OCI-LY7 (cell line): ENCODE data around the gene TMEM154. TPM values are rescaled to one million over a fixed set of nuclear protein-coding genes. Genes with fewer than 3 reads are reported as not detected.

ENCODE experiments used
- BruUV-seq: library from RNA; stranded (reverse); fragments of 400-500 nt; replicated peaks from 2 replicates; lab custom pipeline; 2021; lab: Mats Ljungman, UMichigan
- CTCF ChIA-PET: fragments of 300-600 bp; sonication (Branson Sonifier 250); formaldehyde crosslinking; loops from one replicate; lab custom pipeline; 2022; ENCODE audit warnings: antibody characterized with exemption; ENCODE audit not compliant: unreplicated experiment; lab: Charles Lee
- POLR2A ChIA-PET: fragments of 300-600 bp; sonication (Branson Sonifier 250); formaldehyde crosslinking; loops from one replicate; lab custom pipeline; 2022; ENCODE audit warnings: antibody characterized with exemption; lab: Charles Lee
- DNase-seq: peaks from one replicate; pipeline ENCODE4 v3.0.0-alpha.2; 2015; ENCODE audit warnings: low spot score
- H2AFZ ChIP-seq: fragments of 200-600 bp; sonication (generic), shearing (Covaris generic); 2 replicates; pipeline ENCODE4 v1.6.1; 2014; ENCODE audit warnings: mild to moderate bottlenecking, antibody characterized with exemption, low read length, moderate library complexity
- H3K27ac ChIP-seq: fragments of 200-600 bp; sonication (generic); 2 replicates; pipeline ENCODE4 v1.5.1; 2014; ENCODE audit warnings: mixed run types, low read depth, mild to moderate bottlenecking, moderate library complexity, low read length, inconsistent platforms; ENCODE audit not compliant: poor library complexity, severe bottlenecking
- H3K36me3 ChIP-seq: fragments of 200-600 bp; sonication (generic); 2 replicates; pipeline ENCODE4 v1.6.1; 2014; ENCODE audit warnings: mild to moderate bottlenecking, antibody characterized with exemption, low read length, moderate library complexity, mixed read lengths; ENCODE audit not compliant: insufficient read depth
- H3K4me1 ChIP-seq: fragments of 200-600 bp; sonication (generic); 2 replicates; pipeline ENCODE4 v1.5.1; 2014; ENCODE audit warnings: mild to moderate bottlenecking, low read length; ENCODE audit not compliant: insufficient read depth, poor library complexity, severe bottlenecking
- H3K4me2 ChIP-seq: fragments of 200-600 bp; sonication (generic); 2 replicates; pipeline ENCODE4 v1.6.1; 2014; ENCODE audit warnings: mild to moderate bottlenecking, low read length
- H3K4me3 ChIP-seq: fragments of 200-600 bp; sonication (generic); 2 replicates; pipeline ENCODE4 v1.5.1; 2014; ENCODE audit warnings: mild to moderate bottlenecking, low read depth, low read length; ENCODE audit not compliant: poor library complexity, severe bottlenecking
- H3K79me2 ChIP-seq: fragments of 200-600 bp; sonication (generic); 2 replicates; pipeline ENCODE4 v1.6.1; 2016; ENCODE audit warnings: low read depth, mild to moderate bottlenecking, low read length, moderate library complexity, mixed read lengths; ENCODE audit not compliant: insufficient read depth
- H3K9me2 ChIP-seq: fragments of 200-600 bp; sonication (generic); 2 replicates; pipeline ENCODE4 v1.6.1; 2016; ENCODE audit warnings: mild to moderate bottlenecking, low read length, mixed read lengths; ENCODE audit not compliant: insufficient read depth
- H3K9me3 ChIP-seq: fragments of 200-600 bp; sonication (generic); 2 replicates; pipeline ENCODE4 v1.6.1; 2014; ENCODE audit warnings: mild to moderate bottlenecking, mixed run types, low read length, mixed read lengths
- H4K20me1 ChIP-seq: fragments of 200-600 bp; sonication (generic); 2 replicates; pipeline ENCODE4 v1.6.1; 2014; ENCODE audit warnings: mild to moderate bottlenecking, antibody characterized with exemption, low read length, moderate library complexity, mixed read lengths; ENCODE audit not compliant: insufficient read depth
- EZH2phosphoT487 ChIP-seq: fragments of 200-600 bp; sonication (generic); IDR thresholded peaks from 2 replicates; pipeline ENCODE4 v1.6.1; 2018; ENCODE audit warnings: low read depth, borderline replicate concordance, mild to moderate bottlenecking, mixed run types, antibody characterized with exemption, low read length, moderate library complexity, mixed read lengths
- intact Hi-C: fragments of 100-400 bp; cut with micrococcal nuclease; formaldehyde crosslinking; loops from one replicate; pipeline ENCODE4 v1.10.0; 2022; ENCODE audit not compliant: unreplicated experiment
- total RNA-seq, 2 experiments: library from RNA; depleted of rRNA in 1 of 2; stranded (reverse); fragments of >200 nt in 1 of 2; shearing (Covaris generic) in 1 of 2; gene quantifications; 2 replicates each; pipeline ENCODE4 v1.2.3, GENCODE V29; 2014 to 2022
- TF ChIP-seq, protein P1 (sequence below): fragments of 200-600 bp; sonication (generic); conservative IDR thresholded peaks from 2 replicates; pipeline ENCODE4 v1.5.1; 2014; ENCODE audit warnings: mild to moderate bottlenecking, antibody characterized with exemption, low read length, moderate library complexity, mixed read lengths

TMEM154 gene
- total RNA-seq, 2 experiments from 2014 or later, result 17.6 to 59.6 TPM

GRCh38 chr4:152709675-152710438 is 30.1 kb upstream of the TMEM154 start:
- ChIA-PET POLR2A (interaction anchor here (1.1 to 1.4 kb wide), 2 partner anchors 9 to 11 kb away, joined by 3 to 7 read pairs; no protein-coding TSS in a partner anchor), CTCF (interaction anchor here (1.0 kb wide), 1 partner anchor 208 kb away, joined by 3 read pairs; no protein-coding TSS in a partner anchor)
- no peaks in the 10 kb centered on the region for H4K20me1 ChIP-seq
- H3K4me2 ChIP-seq, result no peak overlapping the region
- intact Hi-C loops, result no loop called here
- no TSS peak for BruUV-seq
- no peak overlapping the region for H3K4me3 ChIP-seq
- no peak overlapping the region for H2AFZ ChIP-seq
- no peaks in the 10 kb centered on the region for H3K79me2 ChIP-seq
- DNase-seq, result no peak
- H3K27ac ChIP-seq, result no peak overlapping the region
- no peaks in the 10 kb centered on the region for H3K9me2 ChIP-seq
- no peaks in the 10 kb centered on the region for H3K36me3 ChIP-seq
- TF ChIP-seq EZH2phosphoT487, result no peak
- TF ChIP-seq, protein P1, sequence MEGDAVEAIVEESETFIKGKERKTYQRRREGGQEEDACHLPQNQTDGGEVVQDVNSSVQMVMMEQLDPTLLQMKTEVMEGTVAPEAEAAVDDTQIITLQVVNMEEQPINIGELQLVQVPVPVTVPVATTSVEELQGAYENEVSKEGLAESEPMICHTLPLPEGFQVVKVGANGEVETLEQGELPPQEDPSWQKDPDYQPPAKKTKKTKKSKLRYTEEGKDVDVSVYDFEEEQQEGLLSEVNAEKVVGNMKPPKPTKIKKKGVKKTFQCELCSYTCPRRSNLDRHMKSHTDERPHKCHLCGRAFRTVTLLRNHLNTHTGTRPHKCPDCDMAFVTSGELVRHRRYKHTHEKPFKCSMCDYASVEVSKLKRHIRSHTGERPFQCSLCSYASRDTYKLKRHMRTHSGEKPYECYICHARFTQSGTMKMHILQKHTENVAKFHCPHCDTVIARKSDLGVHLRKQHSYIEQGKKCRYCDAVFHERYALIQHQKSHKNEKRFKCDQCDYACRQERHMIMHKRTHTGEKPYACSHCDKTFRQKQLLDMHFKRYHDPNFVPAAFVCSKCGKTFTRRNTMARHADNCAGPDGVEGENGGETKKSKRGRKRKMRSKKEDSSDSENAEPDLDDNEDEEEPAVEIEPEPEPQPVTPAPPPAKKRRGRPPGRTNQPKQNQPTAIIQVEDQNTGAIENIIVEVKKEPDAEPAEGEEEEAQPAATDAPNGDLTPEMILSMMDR, result no peak
- 0 out of 2 replicates have a peak, but pooled peaks cover 4% of the 10 kb centered on the region for H3K9me3 ChIP-seq
- H3K4me1 ChIP-seq, result no peaks in the 10 kb centered on the region

DNA sequence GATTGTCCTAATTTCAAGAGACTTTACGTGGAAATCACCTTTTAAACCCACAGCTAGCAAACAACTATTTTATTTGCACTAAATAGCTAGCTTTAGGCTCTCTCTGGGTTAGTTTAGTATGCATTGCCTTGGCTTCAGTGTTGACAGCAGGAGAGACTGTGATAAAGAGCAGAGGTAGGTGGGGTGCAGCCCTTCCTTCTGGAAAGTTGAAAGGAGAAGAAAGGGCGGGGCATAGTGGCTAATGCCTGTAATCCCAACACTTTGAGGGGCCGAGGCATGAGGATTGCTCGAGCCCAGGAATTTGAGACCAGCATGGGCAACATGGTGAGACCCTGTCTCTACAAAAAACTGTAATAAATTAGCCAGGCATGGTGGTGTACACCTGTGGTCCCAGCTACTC is 29.0 kb upstream of the TMEM154 start:
- Histone ChIP-seq H3K4me3 (no peak overlapping the region), H2AFZ (no peak overlapping the region), H3K9me2 (no peaks in the 10 kb centered on the region), H3K79me2 (no peaks in the 10 kb centered on the region), H4K20me1 (no peaks in the 10 kb centered on the region), H3K9me3 (no peaks in the 10 kb centered on the region), H3K27ac (no peak overlapping the region), H3K36me3 (no peaks in the 10 kb centered on the region), H3K4me1 (no peaks in the 10 kb centered on the region), H3K4me2 (no peak overlapping the region)
- POLR2A ChIA-PET, result interaction anchor here (1.4 kb wide), 1 partner anchor 12 kb away, joined by 7 read pairs; no protein-coding TSS in a partner anchor
- intact Hi-C loops, result no loop called here
- DNase-seq, result no peak
- no TSS peak for BruUV-seq
- CTCF ChIA-PET, result no interaction called here
- no peak for TF ChIP-seq EZH2phosphoT487
- TF ChIP-seq, protein P1, result no peak

- Histone ChIP-seq H3K4me2 (no peak overlapping the region), H3K36me3 (no peaks in the 10 kb centered on the region), H2AFZ (no peak overlapping the region), H3K9me2 (no peaks in the 10 kb centered on the region), H3K9me3 (no peaks in the 10 kb centered on the region), H3K4me3 (no peak overlapping the region), H4K20me1 (no peaks in the 10 kb centered on the region), H3K4me1 (no peaks in the 10 kb centered on the region), H3K79me2 (no peaks in the 10 kb centered on the region), H3K27ac (no peak overlapping the region)
- POLR2A ChIA-PET, result no interaction called here
- intact Hi-C loops, result no loop called here
- CTCF ChIA-PET, result no interaction called here
- DNase-seq, result no peak
- TF ChIP-seq EZH2phosphoT487, result no peak
- TF ChIP-seq, protein P1, result no peak
- BruUV-seq, result no TSS peak
Observed at GRCh38 chr4:152708361-152708760, 28.6 kb upstream of the TMEM154 start.
